ENCODE data around the gene HTR1B.

The HTR1B gene

GRCh38 chr6:77455271-77455670 is 8.0 kb downstream of the HTR1B start:
- DNase-seq = no peak

- no peak for DNase-seq
These were observed 8.9 kb downstream of the HTR1B start for GRCh38 chr6:77454386-77454785.

- DNase-seq = no peak
These were observed 11.8 kb downstream of the HTR1B start for GRCh38 chr6:77451466-77451865.

GRCh38 chr6:77450924-77451323 is 12.4 kb downstream of the HTR1B start:
- DNase-seq = no peak

GRCh38 chr6:77448546-77448945 is 14.7 kb downstream of the HTR1B start:
- DNase-seq = no peak

- DNase-seq = no peak
These were observed 16.0 kb downstream of the HTR1B start for GRCh38 chr6:77447254-77447653.

GRCh38 chr6:77446249-77446648 is 17.0 kb downstream of the HTR1B start:
- DNase-seq = no peak

GRCh38 chr6:77445214-77445613 is 18.1 kb downstream of the HTR1B start:
- DNase-seq = no peak

GRCh38 chr6:77440206-77440976 is 22.9 kb downstream of the HTR1B start:
- no peak for DNase-seq

- DNase-seq = no peak
These were observed 29.4 kb downstream of the HTR1B start for GRCh38 chr6:77433888-77434287.

GRCh38 chr6:77430504-77430903 is 32.8 kb downstream of the HTR1B start:
- DNase-seq = no peak

GRCh38 chr6:77425671-77426070 is 37.6 kb downstream of the HTR1B start:
- DNase-seq = no peak

- no peak for DNase-seq
These were observed 38.1 kb downstream of the HTR1B start for GRCh38 chr6:77425216-77425615.

- no peak for DNase-seq
These were observed 38.5 kb downstream of the HTR1B start for GRCh38 chr6:77424761-77425160.

GRCh38 chr6:77416839-77417238 is 46.5 kb downstream of the HTR1B start:
- no peak for DNase-seq

- no peak for DNase-seq
These were observed 47.6 kb downstream of the HTR1B start for GRCh38 chr6:77415706-77416105.
